ENCODE measurements around the gene OR9Q1. TPM values are rescaled to one million over a fixed set of nuclear protein-coding genes. Genes with fewer than 3 reads are reported as not detected.

OR9Q1 gene
- total RNA-seq, 2 donors from 2014 or later = not detected

GRCh38 chr11:58030653-58031052 lies 7.0 kb downstream of the OR9Q1 start, which contains the start of gene OR6Q1:
Gene OR6Q1, plus strand, starts transcription at chr11:58030953. Its CDS starts 0 bp downstream, at chr11:58030953.
- H3K36me3 ChIP-seq = no peaks in the 10 kb centered on the region
- TF ChIP-seq POLR2A (IDR thresholded peaks at IDR 0.05) (no peak), CTCF (IDR thresholded peaks at IDR 0.05) (no peak), POLR2AphosphoS5 (IDR thresholded peaks at IDR 0.05) (no peak)
- no peak for DNase-seq (ENCODE audit: low spot score)
- no peak within 1 kb of the TSS for H3K4me3 ChIP-seq
- intact Hi-C loops (cut with DNase I) = no loop called here
- no peaks in the 10 kb centered on the region for H3K4me1 ChIP-seq (replicated peaks)
- no peaks in the 10 kb centered on the region for H3K9me3 ChIP-seq
- no peak within 1 kb of the TSS for H3K27ac ChIP-seq
- H3K27me3 ChIP-seq (replicated peaks; ENCODE audit: insufficient read depth) = no peaks in the 10 kb centered on the region

- TF ChIP-seq POLR2A (IDR thresholded peaks at IDR 0.05) = no peak
- no peak for TF ChIP-seq CTCF (IDR thresholded peaks at IDR 0.05)
- TF ChIP-seq POLR2AphosphoS5 (IDR thresholded peaks at IDR 0.05) = no peak
- Histone ChIP-seq H3K9me3 (no peaks in the 10 kb centered on the region), H3K36me3 (no peaks in the 10 kb centered on the region), H3K4me3 (no peak overlapping the region), H3K4me1 (replicated peaks) (no peaks in the 10 kb centered on the region), H3K27me3 (replicated peaks; ENCODE audit: insufficient read depth) (no peaks in the 10 kb centered on the region), H3K27ac (no peak overlapping the region)
- intact Hi-C loops (cut with DNase I) = no loop called here
- DNase-seq (ENCODE audit: low spot score) = no peak
- 85% methylated on average over 2 of the region's 2 CpGs for WGBS
Measured at GRCh38 chr11:58034471-58034870, 10.8 kb downstream of the OR9Q1 start.

GRCh38 chr11:58039589-58039988 lies 15.9 kb downstream of the OR9Q1 start:
- Histone ChIP-seq H3K27me3 (replicated peaks; ENCODE audit: insufficient read depth) (no peaks in the 10 kb centered on the region), H3K9me3 (no peaks in the 10 kb centered on the region), H3K36me3 (no peaks in the 10 kb centered on the region), H3K4me3 (no peak overlapping the region), H3K4me1 (replicated peaks) (no peaks in the 10 kb centered on the region), H3K27ac (no peak overlapping the region)
- intact Hi-C loops (cut with DNase I) = no loop called here
- no peak for TF ChIP-seq POLR2AphosphoS5 (IDR thresholded peaks at IDR 0.05)
- no peak for TF ChIP-seq CTCF (IDR thresholded peaks at IDR 0.05)
- no peak for TF ChIP-seq POLR2A (IDR thresholded peaks at IDR 0.05)
- no peak for DNase-seq (ENCODE audit: low spot score)

- H3K4me3 ChIP-seq = no peak overlapping the region
- WGBS = 68% methylated on average over 2 of the region's 2 CpGs
- intact Hi-C loops (cut with DNase I) = no loop called here
- no peaks in the 10 kb centered on the region for H3K9me3 ChIP-seq
- no peaks in the 10 kb centered on the region for H3K27me3 ChIP-seq (replicated peaks; ENCODE audit: insufficient read depth)
- H3K4me1 ChIP-seq (replicated peaks) = no peaks in the 10 kb centered on the region
- H3K27ac ChIP-seq = no peak overlapping the region
- no peaks in the 10 kb centered on the region for H3K36me3 ChIP-seq
- no peak for TF ChIP-seq POLR2AphosphoS5 (IDR thresholded peaks at IDR 0.05)
- no peak for TF ChIP-seq POLR2A (IDR thresholded peaks at IDR 0.05)
- TF ChIP-seq CTCF (IDR thresholded peaks at IDR 0.05) = no peak
- no peak for DNase-seq (ENCODE audit: low spot score)
Measured at GRCh38 chr11:58043379-58043778, 19.7 kb downstream of the OR9Q1 start.

GRCh38 chr11:58046231-58046630 lies 22.6 kb downstream of the OR9Q1 start:
- 59% methylated on average over 3 of the region's 3 CpGs for WGBS
- TF ChIP-seq POLR2A (IDR thresholded peaks at IDR 0.05) = no peak
- TF ChIP-seq CTCF (IDR thresholded peaks at IDR 0.05) = no peak
- no peak for TF ChIP-seq POLR2AphosphoS5 (IDR thresholded peaks at IDR 0.05)
- no peak for DNase-seq (ENCODE audit: low spot score)
- intact Hi-C loops (cut with DNase I) = no loop called here
- Histone ChIP-seq H3K4me1 (replicated peaks) (no peaks in the 10 kb centered on the region), H3K36me3 (no peaks in the 10 kb centered on the region), H3K9me3 (no peaks in the 10 kb centered on the region), H3K27ac (no peak overlapping the region), H3K4me3 (no peak overlapping the region), H3K27me3 (replicated peaks; ENCODE audit: insufficient read depth) (no peaks in the 10 kb centered on the region)
